COLO829 (cell line): ENCODE measurements around the gene HARBI1.

Experiments
- DNase-seq: peaks from one replicate; pipeline ENCODE4 v3.0.0; 2012; ENCODE audit warnings: low spot score

HARBI1 gene

DNA sequence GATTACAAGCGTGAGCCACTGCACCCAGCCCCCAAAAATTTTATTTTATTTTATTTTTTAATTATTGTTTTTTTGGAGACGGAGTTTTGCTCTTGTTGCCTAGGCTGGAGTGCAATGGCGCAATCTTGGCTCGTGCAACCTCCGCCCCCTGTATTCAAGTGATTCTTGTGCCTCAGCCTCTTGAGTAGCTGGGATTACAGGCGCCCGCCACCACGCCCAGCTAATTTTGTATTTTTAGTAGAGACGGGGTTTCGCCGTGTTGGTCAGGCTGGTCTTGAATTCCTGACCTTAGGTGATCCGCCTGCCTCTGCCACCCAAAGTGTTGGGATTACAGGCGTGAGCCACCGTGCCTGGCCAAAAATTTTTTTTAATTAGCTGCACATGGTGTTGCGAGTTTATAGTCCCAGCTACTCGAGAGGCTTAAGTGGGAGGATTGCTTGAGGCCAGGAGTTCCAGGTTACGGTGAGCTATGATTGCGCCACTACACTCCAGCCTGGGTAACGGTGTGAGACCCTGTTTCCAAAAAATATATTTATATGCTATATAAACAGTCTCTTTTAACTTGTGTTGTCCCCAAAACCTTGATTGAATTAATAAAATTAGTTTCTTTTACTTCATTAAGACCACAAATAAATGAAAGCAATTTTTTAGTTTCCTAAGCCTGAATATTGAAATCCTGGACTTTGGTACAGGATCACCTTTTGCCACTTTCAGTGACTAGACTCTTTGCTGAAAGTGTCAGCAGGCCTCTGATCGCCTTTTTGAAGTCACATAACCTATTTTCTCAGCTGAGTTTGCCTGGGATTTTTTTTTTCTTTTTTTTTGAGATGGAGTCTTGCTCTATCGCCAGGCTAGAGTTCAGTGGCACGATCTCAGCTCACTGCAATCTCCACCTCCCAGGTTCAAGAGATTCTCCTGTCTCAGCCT is 16.5 kb upstream of the HARBI1 start:
- no peak for DNase-seq

DNA sequence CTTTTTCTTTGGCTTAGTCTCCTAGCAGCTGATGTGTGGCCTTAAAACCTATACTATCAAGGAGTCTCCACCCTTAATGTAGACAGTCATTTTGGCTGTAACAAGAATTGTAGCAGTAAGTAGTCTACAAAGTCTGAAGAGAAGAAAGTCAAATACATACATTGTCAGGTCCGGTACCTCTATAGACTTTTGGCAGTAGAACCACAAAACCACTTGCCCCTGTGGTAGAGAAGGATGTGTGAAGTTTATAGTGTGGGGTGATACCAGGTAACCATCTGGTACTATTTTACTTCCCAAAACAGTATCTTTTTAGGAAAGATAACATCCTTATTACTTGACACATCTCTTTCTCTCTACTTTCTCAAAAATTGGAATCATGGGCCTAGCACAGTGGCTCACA is 15.5 kb upstream of the HARBI1 start:
- no peak for DNase-seq

DNA sequence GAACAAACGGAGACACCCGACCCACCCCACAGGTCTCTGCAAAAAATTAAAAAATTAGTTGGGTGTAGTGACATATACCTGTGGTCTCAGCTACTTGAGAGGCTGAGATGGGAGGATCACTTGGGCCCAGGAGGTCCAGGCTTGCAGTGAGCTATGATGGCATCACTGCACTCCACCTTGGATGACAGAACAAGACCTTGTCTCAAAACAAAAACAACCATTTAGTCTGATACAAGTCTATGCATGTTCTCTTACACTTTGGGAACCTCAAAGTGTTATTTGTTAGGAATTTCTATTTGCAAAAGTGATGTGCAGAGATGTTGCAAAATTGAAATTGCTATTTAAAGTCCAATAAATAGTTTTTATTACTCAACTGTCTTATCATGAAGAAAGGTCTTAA is 14.6 kb upstream of the HARBI1 start:
- no peak for DNase-seq

DNA sequence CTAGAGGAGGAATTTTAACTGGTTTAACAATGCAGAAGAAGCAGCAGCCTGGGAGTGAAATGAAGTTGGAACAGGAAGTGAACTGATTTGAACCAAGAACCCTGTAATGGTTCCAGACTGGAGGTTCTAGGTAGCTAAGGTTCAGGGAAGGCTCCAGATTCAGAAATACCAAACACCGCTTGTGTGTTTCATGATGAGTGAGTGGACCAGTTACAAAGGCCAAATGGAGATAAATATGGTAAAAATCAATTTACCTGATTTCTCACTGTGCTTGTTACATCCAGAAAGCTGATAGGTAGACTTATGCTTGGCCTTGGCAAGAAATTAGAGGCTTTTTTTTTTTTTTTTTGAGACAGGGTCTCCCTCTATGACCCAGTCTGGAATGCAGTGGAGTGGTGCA is 13.2 kb upstream of the HARBI1 start:
- no peak for DNase-seq

DNA sequence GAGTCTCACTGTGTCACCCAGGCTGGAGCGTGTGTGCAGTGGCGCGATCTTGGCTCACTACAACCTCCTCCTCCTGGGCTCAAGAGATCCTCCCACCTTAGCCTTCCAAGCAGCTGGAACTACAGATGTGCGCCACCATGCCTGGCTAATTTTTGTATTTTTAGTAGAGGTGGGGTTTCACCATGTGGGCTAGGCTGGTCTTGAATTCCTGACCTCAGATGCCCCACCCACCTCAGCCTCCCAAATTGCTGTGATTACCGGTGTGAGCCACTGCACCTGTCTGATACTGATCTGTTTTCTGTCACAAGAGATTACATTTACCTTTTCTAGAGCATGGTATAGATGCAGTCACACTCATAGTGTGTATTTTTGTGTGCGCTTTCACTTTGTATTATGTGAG is 11.9 kb upstream of the HARBI1 start:
- DNase-seq, result no peak

DNA sequence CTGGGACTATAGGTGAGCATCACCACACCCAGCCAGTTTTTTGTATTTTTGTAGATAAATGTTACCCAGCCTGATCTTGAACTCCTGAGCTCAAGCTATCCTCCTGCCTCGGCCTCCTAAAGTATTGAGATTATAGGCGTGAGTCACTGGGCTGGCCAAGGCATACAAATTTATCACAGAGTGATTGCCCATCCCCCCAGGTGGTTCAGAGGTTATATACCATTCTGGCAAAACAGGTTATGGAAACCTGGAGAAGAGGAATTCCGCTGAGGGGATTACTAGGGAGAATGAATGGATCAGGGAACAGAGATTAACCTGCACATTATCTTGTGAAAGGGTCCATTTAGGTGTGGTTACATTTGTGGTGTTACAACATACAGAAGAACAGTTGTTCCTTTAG is 8.4 kb upstream of the HARBI1 start:
- DNase-seq, result no peak

DNA sequence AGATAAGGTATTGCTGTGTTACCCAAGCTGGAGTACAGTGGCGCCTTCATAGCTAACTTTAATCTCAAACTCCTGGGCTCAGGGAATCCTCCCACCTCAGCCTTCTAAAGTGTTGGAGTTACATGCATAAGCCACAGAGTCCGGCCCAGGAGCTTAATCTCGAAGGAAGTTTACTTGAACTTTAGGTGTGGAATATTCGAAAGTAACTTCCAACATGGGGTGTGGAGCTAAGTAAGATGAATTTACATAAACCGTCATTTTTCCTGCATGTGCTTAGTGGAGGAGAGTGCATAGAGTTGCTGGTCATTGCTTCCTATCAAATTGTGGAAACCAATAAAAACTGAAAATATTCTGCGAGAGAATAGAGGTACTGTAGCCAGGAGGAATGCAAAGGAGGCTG is 1.8 kb upstream of the HARBI1 start:
- DNase-seq, result no peak

DNA sequence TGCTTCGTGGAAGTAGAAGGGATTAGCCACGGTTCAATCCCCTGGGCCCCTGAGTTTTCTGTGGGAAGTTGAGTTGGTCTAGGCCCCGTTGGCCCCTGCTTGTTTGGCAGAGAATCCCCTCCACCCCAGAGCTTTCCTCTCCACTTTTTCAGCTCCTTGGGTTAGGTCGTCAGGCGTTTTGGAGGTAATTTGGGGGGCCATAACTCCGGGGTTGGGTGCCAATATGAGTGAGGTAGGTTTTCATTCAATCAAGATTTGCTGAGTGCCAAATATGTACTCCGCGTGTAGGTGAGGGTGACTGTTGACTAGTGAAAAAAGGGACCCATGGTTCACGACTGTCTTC is 916 bp upstream of the HARBI1 start:
- no peak for DNase-seq

DNA sequence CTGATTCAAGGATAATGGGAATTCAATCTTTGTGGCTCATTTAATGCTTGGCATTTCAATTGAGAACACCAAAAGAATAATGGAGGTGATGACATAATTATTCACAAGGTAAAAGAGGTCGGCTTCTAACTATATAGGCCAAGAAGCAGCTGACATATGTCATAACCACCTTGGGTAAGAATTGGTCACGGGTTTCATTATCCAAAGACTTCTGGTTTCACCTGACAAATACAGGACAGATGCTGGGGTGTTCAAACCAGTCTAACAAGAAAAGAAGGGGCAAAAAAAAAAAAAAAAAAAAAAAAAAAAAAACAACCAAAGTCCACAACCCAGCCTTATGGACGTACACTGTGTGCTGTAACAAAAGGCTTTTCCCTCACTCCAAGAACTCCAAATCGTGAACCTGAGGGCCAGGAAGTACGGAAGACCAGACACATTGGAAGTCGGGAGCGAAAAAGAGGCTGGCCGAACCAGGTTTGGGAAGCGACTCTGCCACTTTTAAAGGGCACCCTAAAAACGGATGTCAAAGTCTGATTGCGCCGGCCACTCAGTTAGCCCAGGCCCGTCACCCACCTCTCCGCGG is 385 bp downstream of the HARBI1 start:
- DNase-seq, result no peak

DNA sequence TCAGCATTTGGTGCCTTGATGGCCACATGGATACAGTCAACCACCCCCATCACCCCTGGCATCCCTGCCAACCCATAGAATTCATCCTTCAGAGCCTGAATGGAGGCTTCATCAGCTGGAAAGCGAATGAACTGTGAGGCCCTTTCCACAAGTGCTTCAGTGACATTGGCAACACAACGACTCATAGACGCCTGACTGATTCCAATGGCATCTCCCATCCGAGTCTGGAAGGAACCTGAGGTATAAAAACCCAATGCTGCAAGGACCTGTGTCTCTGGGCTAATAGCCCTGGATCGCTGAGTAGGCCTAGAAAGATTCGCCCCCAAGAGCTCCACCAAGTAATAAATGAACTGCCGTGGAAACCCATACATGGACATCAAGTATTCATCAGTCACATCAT is 1.3 kb downstream of the HARBI1 start:
- DNase-seq, result no peak

DNA sequence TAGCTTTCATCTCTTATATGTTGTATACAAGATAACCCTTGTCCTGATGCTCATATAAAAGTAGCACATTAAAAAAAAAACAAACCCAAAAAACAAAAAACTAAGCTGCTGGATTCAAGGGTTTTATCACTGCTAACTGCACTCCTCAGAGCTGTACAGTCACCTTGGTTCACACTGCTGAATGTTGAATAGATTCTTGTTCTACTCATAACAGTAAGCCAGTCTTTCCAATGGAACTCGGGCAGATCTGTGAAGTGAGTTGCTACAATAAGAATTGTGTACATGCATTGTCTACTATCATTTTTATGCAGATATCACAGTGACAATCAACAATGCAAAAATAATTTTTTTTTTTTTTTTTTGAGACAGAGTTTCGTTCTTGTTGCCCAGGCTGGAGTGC is 4.7 kb downstream of the HARBI1 start:
- DNase-seq, result no peak

DNA sequence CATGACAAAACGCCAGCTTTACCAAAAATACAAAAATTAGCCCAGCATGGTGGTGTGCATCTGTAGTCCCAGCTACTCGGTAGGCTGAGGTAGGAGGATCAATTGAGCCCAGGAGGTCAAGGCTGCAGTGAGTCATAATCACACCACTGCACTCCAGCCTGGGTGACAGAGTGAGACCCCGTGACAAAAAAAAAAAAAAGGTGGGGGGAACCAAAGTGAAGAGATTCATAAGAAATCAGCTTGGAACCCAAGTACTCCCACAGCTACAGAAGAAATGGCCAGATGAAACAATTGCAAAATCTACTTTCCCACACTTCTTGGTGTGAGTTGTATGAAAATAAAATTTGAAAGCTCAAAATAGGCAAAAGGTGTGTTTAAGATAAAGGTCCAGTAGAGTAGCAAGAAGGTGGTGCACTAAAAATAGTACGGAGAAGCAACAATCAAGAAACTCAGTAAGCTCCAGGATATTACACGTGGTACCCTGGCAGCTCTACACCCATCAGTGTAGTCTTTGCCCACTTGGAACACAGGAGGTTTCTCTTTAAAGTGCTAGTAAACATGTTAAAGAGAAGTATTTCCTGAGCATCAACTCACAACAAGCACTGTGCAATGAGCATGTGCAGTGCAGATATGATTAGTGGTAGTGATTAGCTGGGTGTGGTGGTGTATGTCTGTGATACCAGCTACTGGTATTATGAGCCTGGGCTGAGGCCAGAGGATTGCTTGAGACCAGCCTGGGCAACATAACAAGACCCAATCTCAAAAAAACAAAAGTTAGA is 5.3 kb downstream of the HARBI1 start:
- DNase-seq, result no peak

DNA sequence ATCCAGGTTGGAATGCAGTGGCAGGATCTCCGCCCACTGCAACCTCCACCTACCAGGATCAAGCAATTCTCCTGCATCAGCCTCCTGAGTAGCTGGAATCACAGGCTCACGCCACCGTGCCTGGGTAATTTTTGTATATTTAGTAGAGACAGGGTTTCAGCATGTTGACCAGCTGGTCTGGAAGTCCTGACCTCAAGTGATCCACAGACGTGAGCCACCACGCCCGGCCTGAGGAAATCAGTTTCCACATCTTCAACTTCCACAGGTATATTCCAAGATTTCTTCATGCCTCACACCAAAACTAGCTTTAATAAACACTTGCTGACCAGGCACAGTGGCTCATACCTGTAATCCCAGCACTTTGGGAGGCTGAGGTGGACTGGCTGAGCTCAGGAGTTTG is 7.6 kb downstream of the HARBI1 start:
- DNase-seq, result no peak

DNA sequence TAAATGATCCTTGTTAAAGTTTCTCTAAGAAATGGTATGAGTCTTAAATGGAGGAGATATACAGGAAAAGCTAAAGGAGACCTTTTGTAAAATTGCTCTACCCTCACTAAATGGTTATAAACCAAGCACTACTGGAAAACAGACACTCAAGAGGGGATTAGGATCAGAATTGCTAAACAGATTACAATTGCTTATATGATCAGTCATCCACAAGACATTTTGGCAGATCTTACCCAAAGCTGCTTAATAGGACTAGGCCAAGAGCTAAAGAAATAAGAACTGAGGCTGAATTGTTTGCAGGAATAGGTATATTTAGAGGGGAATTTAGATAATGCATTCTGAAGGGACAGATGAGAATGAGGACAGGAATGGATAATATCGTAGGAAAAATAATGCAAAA is 9.5 kb downstream of the HARBI1 start:
- DNase-seq, result no peak

DNA sequence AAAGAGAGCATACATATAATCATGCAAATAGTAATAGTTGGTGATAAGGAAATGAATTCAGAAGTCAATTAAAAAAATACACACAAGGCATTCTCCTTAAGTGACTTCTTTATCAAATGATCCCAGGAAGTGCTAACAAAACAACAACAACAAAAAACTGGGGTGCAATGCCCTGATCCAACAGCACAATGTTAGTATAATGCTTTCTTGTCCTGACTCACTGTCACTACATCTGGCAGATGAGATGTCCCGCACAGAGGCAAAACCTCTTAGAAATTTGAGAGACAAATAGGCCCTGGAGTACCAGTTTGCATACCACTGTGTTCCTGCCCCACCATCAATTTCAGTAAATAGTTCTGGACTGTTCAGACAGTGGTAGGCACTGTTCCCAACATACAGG is 12.2 kb downstream of the HARBI1 start:
- DNase-seq, result no peak

DNA sequence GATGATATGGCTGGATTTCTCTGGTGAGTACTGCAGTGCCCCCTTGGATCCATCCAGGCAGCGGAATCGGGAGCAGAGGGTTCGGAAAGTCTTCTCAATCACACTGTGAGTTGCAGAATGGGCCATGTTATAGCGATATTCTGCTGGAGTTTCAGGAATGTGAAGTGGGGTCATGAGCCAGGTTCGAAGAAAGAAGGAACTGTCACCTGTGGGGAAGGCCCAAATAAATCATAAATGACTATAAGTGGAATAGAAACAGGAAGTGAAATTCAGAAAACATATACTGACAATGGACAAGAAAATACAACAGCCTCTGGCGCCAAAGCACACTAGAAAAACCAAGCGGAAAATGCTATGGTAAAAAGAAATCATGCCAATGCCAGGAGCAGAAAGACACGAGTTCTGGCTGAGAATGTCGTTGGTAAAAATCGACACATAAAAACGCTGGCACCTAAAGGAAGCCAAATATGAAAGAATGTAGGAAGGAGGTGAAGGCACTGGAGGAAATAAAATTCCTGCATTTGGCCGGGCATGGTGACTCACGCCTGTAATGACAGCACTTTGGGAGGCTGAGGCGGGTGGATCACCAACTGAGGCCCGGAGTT is 13.2 kb downstream of the HARBI1 start:
- DNase-seq, result no peak

DNA sequence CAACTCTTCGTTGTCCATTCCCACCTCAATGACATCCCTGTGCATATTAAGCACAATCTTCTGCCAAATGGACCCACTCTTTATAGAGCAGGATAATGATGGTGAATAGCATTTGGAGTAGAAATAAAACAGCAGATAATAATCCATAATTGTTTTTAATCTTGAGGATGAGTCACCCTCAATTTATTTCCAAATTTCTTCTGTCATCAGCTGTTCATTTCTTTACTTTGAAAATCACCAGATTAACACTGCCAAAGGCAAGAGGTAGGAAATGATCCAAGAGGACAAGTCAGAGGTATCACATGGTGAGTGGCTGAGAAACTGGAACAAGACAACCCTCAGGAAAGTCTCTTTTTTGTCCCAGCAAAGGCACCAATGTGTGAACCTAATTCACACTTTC is 15.9 kb downstream of the HARBI1 start:
- DNase-seq, result no peak

DNA sequence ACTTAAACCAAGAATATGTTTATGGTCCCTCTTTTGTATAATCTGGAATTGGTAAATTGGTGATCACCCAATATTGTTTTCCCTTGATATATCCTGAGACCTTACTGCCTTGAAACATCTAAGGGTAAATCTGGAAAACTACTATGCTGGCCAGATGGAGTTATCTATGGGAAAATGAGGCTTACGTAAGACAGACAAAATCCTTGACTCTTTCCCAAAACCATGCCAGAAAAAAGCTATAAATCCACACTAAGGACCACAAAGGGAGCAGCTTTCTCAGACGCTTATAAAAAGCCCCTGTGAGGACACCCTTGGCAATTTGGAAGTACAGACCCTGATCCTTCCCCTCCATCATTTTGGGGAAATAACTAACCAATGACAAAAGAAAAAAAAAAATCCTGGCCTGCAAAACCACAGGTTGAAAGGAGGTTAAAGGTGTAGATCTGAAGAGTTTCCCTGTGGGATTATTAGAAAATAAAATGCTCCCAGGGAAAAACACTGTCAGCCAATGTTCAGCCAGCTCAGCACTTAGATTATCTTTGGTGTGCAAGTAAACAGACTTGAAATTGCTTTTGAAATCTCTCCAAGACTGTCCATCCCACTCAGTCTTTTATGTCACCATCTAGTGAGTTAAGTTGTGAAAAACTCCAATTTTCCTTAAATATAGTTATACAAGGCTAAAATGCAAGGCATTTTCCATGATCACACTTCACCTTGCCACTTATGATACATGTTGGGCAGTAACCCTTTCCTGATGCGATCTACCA is 16.6 kb downstream of the HARBI1 start:
- no peak for DNase-seq

DNA sequence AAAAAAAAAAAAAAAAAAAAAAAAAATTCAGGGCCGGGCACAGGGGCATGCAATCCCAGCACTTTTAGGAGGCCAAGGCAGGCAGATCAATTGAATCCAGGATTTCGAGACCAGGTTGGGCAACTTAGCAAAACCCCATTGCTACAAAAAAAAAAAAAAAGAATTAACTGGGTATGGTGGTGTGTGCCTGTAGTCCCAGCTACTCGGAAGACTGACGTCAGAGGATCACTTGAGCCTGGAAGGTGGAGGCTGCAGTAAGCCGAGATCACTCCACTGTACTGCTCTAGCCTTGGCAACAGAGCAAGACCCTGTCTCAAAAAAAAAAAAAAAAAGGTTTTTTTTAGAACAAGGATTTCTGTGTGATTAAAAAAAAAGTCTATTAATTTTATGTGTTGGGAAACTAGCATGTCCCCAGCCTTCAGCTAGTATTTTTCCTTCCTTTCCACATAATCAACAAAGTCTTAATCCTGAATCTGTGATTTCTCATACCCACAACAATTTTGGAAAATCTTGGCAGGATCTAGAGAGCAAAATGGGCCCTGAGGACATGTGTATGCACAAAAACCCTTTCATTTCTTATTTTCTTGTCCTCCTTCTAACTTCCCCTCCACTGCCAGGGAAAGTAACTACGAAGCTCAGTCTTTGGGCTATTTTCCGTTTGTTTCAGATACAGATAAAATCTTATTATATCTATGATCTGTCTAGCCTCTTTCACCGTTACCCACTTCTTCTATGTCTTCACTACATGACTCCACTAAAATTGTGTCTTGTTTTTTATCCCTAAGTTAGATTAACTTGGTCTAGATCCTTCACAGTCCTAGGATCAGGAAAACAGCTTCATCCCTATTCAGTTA is 17.5 kb downstream of the HARBI1 start:
- no peak for DNase-seq

DNA sequence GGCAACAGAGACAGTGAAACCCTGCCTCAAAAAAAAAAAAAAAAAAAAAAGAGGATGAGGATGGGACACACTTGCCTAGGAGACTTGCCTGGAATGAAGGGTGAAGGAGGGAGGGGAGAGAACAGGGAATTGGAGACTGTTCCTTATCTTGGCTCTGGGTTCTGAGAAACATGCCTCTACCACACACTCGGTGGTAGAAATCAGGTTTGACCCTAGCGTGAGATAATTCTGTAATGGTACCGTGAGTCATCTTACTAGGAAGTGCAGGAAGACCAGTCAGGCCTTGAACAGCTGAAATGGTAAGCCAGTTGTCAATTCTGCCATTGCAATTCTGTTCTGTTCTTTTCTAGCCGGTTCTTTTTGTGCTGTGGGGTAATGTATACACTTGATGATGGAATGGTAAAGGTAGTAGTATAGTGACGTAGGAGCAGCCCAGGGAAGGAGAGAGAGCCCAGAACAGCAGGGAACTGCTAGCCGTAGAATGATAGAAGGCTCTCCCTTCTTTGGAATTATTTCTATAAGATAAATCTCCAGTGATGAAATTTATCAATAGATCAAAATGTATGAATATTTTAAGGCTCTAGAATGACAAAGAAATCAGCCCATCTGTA is 19.3 kb downstream of the HARBI1 start:
- no peak for DNase-seq

DNA sequence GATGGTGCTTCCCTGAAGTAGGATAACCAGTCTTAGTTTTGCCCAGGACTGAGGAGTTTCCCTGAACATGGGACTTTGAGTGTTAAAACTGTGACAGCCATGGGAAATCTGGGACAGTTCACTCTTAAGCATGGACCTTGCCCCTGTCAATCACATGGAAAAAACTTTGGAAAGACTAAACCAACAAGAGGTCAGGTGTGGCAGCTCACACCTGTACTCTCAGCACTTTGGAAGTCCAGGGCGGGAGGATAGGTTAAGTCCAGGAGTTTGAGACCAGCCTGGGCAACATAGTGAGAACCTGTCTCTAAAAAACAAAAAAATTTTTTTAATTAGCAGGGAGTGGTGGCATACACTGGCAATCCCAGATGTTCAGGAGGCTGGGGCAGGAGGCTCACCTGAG is 19.9 kb downstream of the HARBI1 start:
- no peak for DNase-seq
